ENCODE measurements around the gene CCDC144A.
"Not testable (repeated sequence)": the region's sequence is repeated elsewhere in the genome, so short reads cannot be mapped to it uniquely, and the experiment has no call there.

The CCDC144A gene

GRCh38 chr17:16818821-16819683, 129.0 kb downstream of the CCDC144A start:
- no peak for DNase-seq

- no peak for DNase-seq
Measured at GRCh38 chr17:16820161-16820877, 130.3 kb downstream of the CCDC144A start.

- DNase-seq, result no peak
Measured at GRCh38 chr17:16820979-16821543, 131.0 kb downstream of the CCDC144A start.

GRCh38 chr17:16822133-16822532, 132.1 kb downstream of the CCDC144A start:
- not testable (repeated sequence) for DNase-seq

- not testable (repeated sequence) for DNase-seq
Measured at GRCh38 chr17:16823768-16824406, 133.8 kb downstream of the CCDC144A start.
